GM12874 (cell line): Measurements from ENCODE around the gene HBA2.

Source experiments
- TF ChIP-seq, protein P1 (sequence below): IDR thresholded peaks from 2 replicates; pipeline ENCODE4 v1.5.1; 2011; ENCODE audit warnings: low read depth, mild to moderate bottlenecking, control low read depth, low read length, moderate library complexity; ENCODE audit not compliant: insufficient read depth

Gene HBA2

GRCh38 chr16:140175-140857, 32.4 kb upstream of the HBA2 start:
- TF ChIP-seq, protein P1, sequence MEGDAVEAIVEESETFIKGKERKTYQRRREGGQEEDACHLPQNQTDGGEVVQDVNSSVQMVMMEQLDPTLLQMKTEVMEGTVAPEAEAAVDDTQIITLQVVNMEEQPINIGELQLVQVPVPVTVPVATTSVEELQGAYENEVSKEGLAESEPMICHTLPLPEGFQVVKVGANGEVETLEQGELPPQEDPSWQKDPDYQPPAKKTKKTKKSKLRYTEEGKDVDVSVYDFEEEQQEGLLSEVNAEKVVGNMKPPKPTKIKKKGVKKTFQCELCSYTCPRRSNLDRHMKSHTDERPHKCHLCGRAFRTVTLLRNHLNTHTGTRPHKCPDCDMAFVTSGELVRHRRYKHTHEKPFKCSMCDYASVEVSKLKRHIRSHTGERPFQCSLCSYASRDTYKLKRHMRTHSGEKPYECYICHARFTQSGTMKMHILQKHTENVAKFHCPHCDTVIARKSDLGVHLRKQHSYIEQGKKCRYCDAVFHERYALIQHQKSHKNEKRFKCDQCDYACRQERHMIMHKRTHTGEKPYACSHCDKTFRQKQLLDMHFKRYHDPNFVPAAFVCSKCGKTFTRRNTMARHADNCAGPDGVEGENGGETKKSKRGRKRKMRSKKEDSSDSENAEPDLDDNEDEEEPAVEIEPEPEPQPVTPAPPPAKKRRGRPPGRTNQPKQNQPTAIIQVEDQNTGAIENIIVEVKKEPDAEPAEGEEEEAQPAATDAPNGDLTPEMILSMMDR, result no peak

- TF ChIP-seq, protein P1, result no peak
Measured at GRCh38 chr16:142405-142967, 30.2 kb upstream of the HBA2 start.

DNA sequence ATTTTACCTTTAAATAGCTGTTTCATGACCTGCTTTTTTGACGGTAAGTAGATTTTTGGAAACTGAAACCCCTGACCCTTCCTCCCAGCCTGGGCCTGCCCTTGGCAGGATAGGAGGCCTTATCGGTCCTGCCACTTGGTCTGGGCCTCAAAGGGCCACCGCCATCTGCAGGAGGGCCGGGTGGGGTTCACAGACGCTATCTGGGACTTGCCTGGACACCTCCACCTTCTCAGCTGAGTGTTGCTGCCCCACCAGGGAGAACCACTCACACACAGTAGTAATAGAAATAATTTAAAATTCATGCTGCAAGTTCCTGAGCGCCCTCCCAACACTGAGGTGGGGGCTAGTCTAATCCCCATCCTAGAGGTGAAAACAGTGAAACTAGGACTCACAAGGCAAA, 29.6 kb upstream of the HBA2 start:
- TF ChIP-seq, protein P1, result no peak

DNA sequence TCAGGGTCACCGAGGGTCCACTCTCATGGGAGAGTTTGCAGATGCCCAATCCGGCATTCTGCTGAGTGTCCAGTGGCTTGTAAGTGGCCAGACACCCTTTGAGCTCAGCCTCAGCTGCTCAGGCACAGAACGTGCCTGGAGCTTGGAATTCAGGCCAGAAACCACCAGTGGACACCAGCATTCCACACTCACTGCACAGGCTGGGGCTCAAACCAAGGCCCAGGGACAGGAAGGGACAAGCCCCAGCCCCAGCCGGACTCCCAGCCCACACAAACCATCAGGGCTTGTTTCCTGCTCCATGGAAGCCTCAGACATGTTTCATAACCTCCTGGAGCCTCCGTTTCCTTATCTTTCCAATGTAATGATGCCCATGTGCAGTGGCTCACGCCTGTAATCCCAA, 29.2 kb upstream of the HBA2 start:
- TF ChIP-seq, protein P1, result no peak

GRCh38 chr16:144797-145252, 27.9 kb upstream of the HBA2 start:
- TF ChIP-seq, protein P1, result no peak

GRCh38 chr16:146646-147045, 26.0 kb upstream of the HBA2 start:
- TF ChIP-seq, protein P1, result no peak

DNA sequence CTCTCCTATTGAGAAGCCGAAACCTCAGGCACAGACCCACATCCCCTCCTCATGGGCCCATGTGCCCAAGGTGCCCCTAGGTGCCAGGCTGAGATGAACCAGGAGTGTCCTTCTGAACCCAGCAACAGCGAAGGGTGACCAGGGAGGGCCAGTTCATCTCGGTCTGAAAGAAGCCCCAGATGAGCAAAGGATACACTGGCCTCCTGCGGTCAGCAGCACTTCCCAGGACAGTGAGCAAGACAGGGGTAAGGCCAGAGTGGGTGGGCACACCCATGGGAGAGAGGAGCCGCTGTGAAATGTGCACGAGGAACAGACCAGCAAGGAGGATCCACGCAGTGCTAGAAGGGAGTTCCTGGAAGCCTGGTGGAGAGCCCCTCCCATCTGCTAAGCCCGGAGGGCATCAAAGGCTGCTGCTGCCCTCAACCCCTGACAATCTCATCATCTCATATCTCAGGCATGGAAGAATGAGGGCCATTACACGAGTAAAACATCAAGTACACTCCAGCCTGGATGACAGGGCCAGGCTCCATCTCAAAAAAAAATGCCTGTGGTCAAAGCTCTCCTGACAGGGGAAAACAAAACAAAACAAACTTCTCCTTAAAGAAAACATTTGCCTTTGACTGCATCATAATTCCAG, 23.5 kb upstream of the HBA2 start:
- TF ChIP-seq, protein P1, result no peak
